ENCODE data around the gene YWHAE. TPM values are rescaled to one million over a fixed set of nuclear protein-coding genes. Genes with fewer than 3 reads are reported as not detected.
"Not testable (repeated sequence)": the region's sequence is repeated elsewhere in the genome, so short reads cannot be mapped to it uniquely, and the experiment has no call there.

Gene YWHAE
- total RNA-seq, 1 donor from 2014 or later, result 483 TPM

GRCh38 chr17:1324201-1324771 is 75.7 kb downstream of the YWHAE start:
- no peak for ATAC-seq

GRCh38 chr17:1323336-1323735 is 76.7 kb downstream of the YWHAE start:
- ATAC-seq, result no peak

- no peak for ATAC-seq
Observed at GRCh38 chr17:1322480-1322879, 77.5 kb downstream of the YWHAE start.

- no peak for ATAC-seq
Observed at GRCh38 chr17:1322014-1322428, 78.0 kb downstream of the YWHAE start.

GRCh38 chr17:1315891-1316403 is 84.1 kb downstream of the YWHAE start:
- no peak for ATAC-seq

GRCh38 chr17:1315409-1315808 is 84.6 kb downstream of the YWHAE start:
- no peak for ATAC-seq

- ATAC-seq, result no peak
Observed at GRCh38 chr17:1313270-1314005, 86.6 kb downstream of the YWHAE start.

- ATAC-seq, result no peak
Observed at GRCh38 chr17:1312261-1312870, 87.7 kb downstream of the YWHAE start.

- not testable (repeated sequence) for ATAC-seq
Observed at GRCh38 chr17:1307829-1308228, 92.2 kb downstream of the YWHAE start.

- no peak for ATAC-seq
Observed at GRCh38 chr17:1304962-1305563, 95.0 kb downstream of the YWHAE start.

GRCh38 chr17:1304522-1304921 is 95.5 kb downstream of the YWHAE start:
- ATAC-seq, result no peak

- no peak for ATAC-seq
Observed at GRCh38 chr17:1302761-1303160, 97.3 kb downstream of the YWHAE start.

GRCh38 chr17:1301546-1301945 is 98.5 kb downstream of the YWHAE start:
- no peak for ATAC-seq

GRCh38 chr17:1300371-1300905 is 99.6 kb downstream of the YWHAE start:
- ATAC-seq, result no peak

GRCh38 chr17:1299552-1300370 is 100.3 kb downstream of the YWHAE start:
- ATAC-seq, result no peak

GRCh38 chr17:1298606-1299005 is 101.4 kb downstream of the YWHAE start:
- no peak for ATAC-seq

Other genes starting within 250 kb of the YWHAE start
- gene ABR, start 220.2 kb downstream of the YWHAE start, total RNA-seq, result 94.5 TPM
- gene BHLHA9, start 129.8 kb downstream of the YWHAE start, total RNA-seq, result not detected
- not detected for gene TRARG1, start 120.6 kb downstream of the YWHAE start, total RNA-seq
- gene CRK, start 56.0 kb upstream of the YWHAE start, total RNA-seq, result 42.2 TPM
- gene MYO1C, start 92.5 kb upstream of the YWHAE start, total RNA-seq, result 94.2 TPM
- gene INPP5K, start 116.4 kb upstream of the YWHAE start, total RNA-seq, result 21.4 TPM
- 94.4 TPM for gene PITPNA, start 162.6 kb upstream of the YWHAE start, total RNA-seq
- gene SLC43A2, start 228.6 kb upstream of the YWHAE start, total RNA-seq, result 3.6 TPM
- gene SCARF1, start 245.5 kb upstream of the YWHAE start, total RNA-seq, result 2.3 TPM
- 5.3 TPM for gene RILP, start 249.6 kb upstream of the YWHAE start, total RNA-seq